ENCODE data around the gene HOPX. TPM values are rescaled to one million over a fixed set of nuclear protein-coding genes. Genes with fewer than 3 reads are reported as not detected.

HOPX gene
- total RNA-seq, 1 donor: 0.36 TPM

GRCh38 chr4:56690393-56690792, 9.3 kb upstream of the HOPX start:
- no peak for TF ChIP-seq CTCF (IDR thresholded peaks at IDR 0.05; ENCODE audit: insufficient read depth, low read length)
- DNase-seq (ENCODE audit: low read depth): no peak
- H3K4me3 ChIP-seq (ENCODE audit: low read depth, low read length): no peak overlapping the region

- DNase-seq (ENCODE audit: low read depth): no peak
- no peak for TF ChIP-seq CTCF (IDR thresholded peaks at IDR 0.05; ENCODE audit: insufficient read depth, low read length)
- no peak overlapping the region for H3K4me3 ChIP-seq (ENCODE audit: low read depth, low read length)
Measured at GRCh38 chr4:56689201-56689969, 8.3 kb upstream of the HOPX start.

GRCh38 chr4:56688094-56688647, 7.1 kb upstream of the HOPX start:
- no peak for DNase-seq (ENCODE audit: low read depth)
- no peak overlapping the region for H3K4me3 ChIP-seq (ENCODE audit: low read depth, low read length)
- TF ChIP-seq CTCF (IDR thresholded peaks at IDR 0.05; ENCODE audit: insufficient read depth, low read length): no peak

GRCh38 chr4:56686537-56687231, 5.6 kb upstream of the HOPX start:
- no peak overlapping the region for H3K4me3 ChIP-seq (ENCODE audit: low read depth, low read length)
- no peak for TF ChIP-seq CTCF (IDR thresholded peaks at IDR 0.05; ENCODE audit: insufficient read depth, low read length)
- no peak for DNase-seq (ENCODE audit: low read depth)

- H3K4me3 ChIP-seq (ENCODE audit: low read depth, low read length): no peak overlapping the region
- no peak for TF ChIP-seq CTCF (IDR thresholded peaks at IDR 0.05; ENCODE audit: insufficient read depth, low read length)
- no peak for DNase-seq (ENCODE audit: low read depth)
Measured at GRCh38 chr4:56684320-56685050, 3.4 kb upstream of the HOPX start.

GRCh38 chr4:56683455-56683854, 2.4 kb upstream of the HOPX start:
- no peak for TF ChIP-seq CTCF (IDR thresholded peaks at IDR 0.05; ENCODE audit: insufficient read depth, low read length)
- no peak overlapping the region for H3K4me3 ChIP-seq (ENCODE audit: low read depth, low read length)
- no peak for DNase-seq (ENCODE audit: low read depth)

All from fibroblast of the aortic adventitia (primary cell).